IMR-90 (cell line): ENCODE results near the gene C6orf120. TPM values are rescaled to one million over a fixed set of nuclear protein-coding genes. Genes with fewer than 3 reads are reported as not detected.
A peak's percentile ranks its signal among the peaks of the same experiment; 100 is the strongest.

Experiments
- ATAC-seq: fragments of 200-7000 bp; cut with Tn5 transposase; 2 replicates; pipeline ENCODE4 v1.9.1; 2020; ENCODE audit warnings: low read depth, mild to moderate bottlenecking, moderate library complexity
- BruUV-seq: library from RNA; stranded (reverse); fragments of 400-500 nt; replicated peaks from 2 replicates; lab custom pipeline; 2021; lab: Mats Ljungman, UMichigan
- CTCF ChIA-PET: fragments of 300-600 bp; formaldehyde crosslinking; extraction: SDS; loops from one replicate; lab custom pipeline; 2021; ENCODE audit warnings: antibody characterized with exemption; lab: Yijun Ruan, JAX
- POLR2A ChIA-PET: fragments of 300-600 bp; sonication (Branson Sonifier 250); formaldehyde crosslinking; loops from one replicate; lab custom pipeline; 2022; ENCODE audit warnings: antibody characterized with exemption; ENCODE audit not compliant: unreplicated experiment; lab: Charles Lee
- DNase-seq: peaks from one replicate; pipeline ENCODE4 v3.0.0; 2013
- H2AFZ ChIP-seq: replicated peaks from 2 replicates; pipeline ENCODE3; 2013; ENCODE audit warnings: low read length, mild to moderate bottlenecking; ENCODE audit not compliant: poor library complexity
- H2AK5ac ChIP-seq: 2 replicates; pipeline ENCODE4 v1.6.1; 2013; ENCODE audit warnings: low read depth, low read length, inconsistent platforms
- H2AK9ac ChIP-seq: replicated peaks from 2 replicates; pipeline ENCODE3; 2013; ENCODE audit warnings: mild to moderate bottlenecking, low read depth, low read length, moderate library complexity; ENCODE audit not compliant: poor library complexity
- H2BK120ac ChIP-seq: 2 replicates; pipeline ENCODE4 v1.6.1; 2013; ENCODE audit warnings: low read depth, low read length, inconsistent platforms
- H2BK15ac ChIP-seq: 3 replicates; pipeline ENCODE4 v1.6.1; 2013; ENCODE audit warnings: low read depth, low read length, inconsistent platforms
- H2BK20ac ChIP-seq: 2 replicates; pipeline ENCODE4 v1.6.1; 2013; ENCODE audit warnings: low read depth, mild to moderate bottlenecking, inconsistent platforms, low read length, moderate library complexity
- H2BK5ac ChIP-seq: 2 replicates; pipeline ENCODE4 v1.6.1; 2013; ENCODE audit warnings: mild to moderate bottlenecking, low read depth, low read length, inconsistent platforms; ENCODE audit not compliant: poor library complexity, severe bottlenecking
- H3K14ac ChIP-seq: replicated peaks from 2 replicates; pipeline ENCODE4 v1.6.1; 2013; ENCODE audit warnings: low read depth, low read length, inconsistent platforms
- H3K18ac ChIP-seq: 2 replicates; pipeline ENCODE4 v1.6.1; 2013; ENCODE audit warnings: low read depth, low read length, control low read depth
- H3K23ac ChIP-seq: 2 replicates; pipeline ENCODE4 v1.6.1; 2013; ENCODE audit warnings: low read depth, low read length, inconsistent platforms
- H3K27ac ChIP-seq: 2 replicates; pipeline ENCODE4 v1.5.1; 2013; ENCODE audit warnings: mild to moderate bottlenecking, control low read depth, low read length; ENCODE audit not compliant: insufficient read depth
- H3K27me3 ChIP-seq: 2 replicates; pipeline ENCODE4 v1.6.1; 2013; ENCODE audit warnings: low read length; ENCODE audit not compliant: control insufficient read depth, insufficient read depth
- H3K36me3 ChIP-seq: 2 replicates; pipeline ENCODE4 v1.6.1; 2013; ENCODE audit warnings: low read length, mixed read lengths; ENCODE audit not compliant: control insufficient read depth, insufficient read depth
- H3K4ac ChIP-seq: 2 replicates; pipeline ENCODE4 v1.6.1; 2013; ENCODE audit warnings: low read depth, low read length, inconsistent platforms
- H3K4me1 ChIP-seq: 2 replicates; pipeline ENCODE4 v1.6.1; 2013; ENCODE audit warnings: low read length, mixed read lengths; ENCODE audit not compliant: control insufficient read depth, insufficient read depth
- H3K4me2 ChIP-seq: 2 replicates; pipeline ENCODE4 v1.6.1; 2013; ENCODE audit warnings: low read depth, mild to moderate bottlenecking, control low read depth, low read length, moderate library complexity
- H3K4me3 ChIP-seq: 2 replicates; pipeline ENCODE4 v1.5.1; 2013; ENCODE audit warnings: low read depth, mild to moderate bottlenecking, control low read depth, low read length, moderate library complexity; ENCODE audit not compliant: insufficient read depth
- H3K56ac ChIP-seq: 2 replicates; pipeline ENCODE4 v1.6.1; 2013; ENCODE audit warnings: low read length, inconsistent platforms; ENCODE audit not compliant: insufficient read depth; ENCODE audit errors: extremely low read depth
- H3K79me1 ChIP-seq, 2 experiments: 2 replicates each; pipeline ENCODE4 v1.6.1; 2013; ENCODE audit warnings: low read length in 2 of 2, inconsistent platforms in 1 of 2, low read depth in 1 of 2
- H3K9ac ChIP-seq: 2 replicates; pipeline ENCODE4 v1.6.1; 2013; ENCODE audit warnings: low read depth, low read length, control low read depth
- H3K9me1 ChIP-seq: 2 replicates; pipeline ENCODE4 v1.6.1; 2013; ENCODE audit warnings: low read length, inconsistent platforms; ENCODE audit not compliant: insufficient read depth
- H3K9me3 ChIP-seq: 2 replicates; pipeline ENCODE4 v1.6.1; 2013; ENCODE audit warnings: low read length; ENCODE audit not compliant: control insufficient read depth, insufficient read depth
- H4K20me1 ChIP-seq: 2 replicates; pipeline ENCODE4 v1.6.1; 2013; ENCODE audit warnings: low read length, inconsistent platforms; ENCODE audit not compliant: insufficient read depth
- H4K5ac ChIP-seq: 2 replicates; pipeline ENCODE4 v1.6.1; 2013; ENCODE audit warnings: mild to moderate bottlenecking, low read depth, low read length, control low read depth
- H4K8ac ChIP-seq, 2 experiments: 2 replicates each; pipeline ENCODE4 v1.6.1; 2013; ENCODE audit warnings: low read depth in 2 of 2, low read length in 2 of 2, control low read depth in 1 of 2, inconsistent platforms in 1 of 2
- H4K91ac ChIP-seq: 2 replicates; pipeline ENCODE4 v1.6.1; 2013; ENCODE audit warnings: low read depth, low read length, inconsistent platforms; ENCODE audit not compliant: insufficient read depth
- BHLHE40 ChIP-seq: fragments of 150-350 bp; IDR thresholded peaks from 2 replicates; pipeline ENCODE4 v1.6.1; 2016; ENCODE audit warnings: mild to moderate bottlenecking, low read depth, low read length
- CEBPB ChIP-seq: IDR thresholded peaks from 2 replicates; pipeline ENCODE4 v1.6.1; 2012; ENCODE audit warnings: low read depth, low read length, improper control_type of control experiment
- CHD1 ChIP-seq: IDR thresholded peaks from 2 replicates; pipeline ENCODE4 v1.6.1; 2012; ENCODE audit warnings: low read depth, low read length, improper control_type of control experiment
- CTCF ChIP-seq: conservative IDR thresholded peaks from 2 replicates; pipeline ENCODE4 v1.5.1; 2012; ENCODE audit warnings: mild to moderate bottlenecking, low read depth, low read length, improper control_type of control experiment
- ELK1 ChIP-seq: fragments of 150-350 bp; IDR thresholded peaks from 2 replicates; pipeline ENCODE4 v1.6.1; 2016; ENCODE audit warnings: low read depth, mild to moderate bottlenecking, low read length, moderate library complexity, borderline replicate concordance
- FOS ChIP-seq: fragments of 150-350 bp; IDR thresholded peaks from 2 replicates; pipeline ENCODE4 v1.6.1; 2016; ENCODE audit warnings: low read depth, low read length
- MAZ ChIP-seq: IDR thresholded peaks from 2 replicates; pipeline ENCODE4 v1.6.1; 2012; ENCODE audit warnings: low read depth, mild to moderate bottlenecking, low read length, improper control_type of control experiment, moderate library complexity, borderline replicate concordance
- MXI1 ChIP-seq: IDR thresholded peaks from 2 replicates; pipeline ENCODE4 v1.6.1; 2012; ENCODE audit warnings: low read depth, mild to moderate bottlenecking, low read length, moderate library complexity, borderline replicate concordance
- NFE2L2 ChIP-seq: fragments of 150-350 bp; IDR thresholded peaks from 2 replicates; pipeline ENCODE4 v1.6.1; 2016; ENCODE audit warnings: low read depth, mild to moderate bottlenecking, low read length
- POLR2A ChIP-seq: IDR thresholded peaks from 2 replicates; pipeline ENCODE4 v1.6.1; 2012; ENCODE audit warnings: mild to moderate bottlenecking, low read depth, low read length
- RAD21 ChIP-seq: IDR thresholded peaks from 2 replicates; pipeline ENCODE4 v1.6.1; 2012; ENCODE audit warnings: low read length, improper control_type of control experiment
- RCOR1 ChIP-seq: IDR thresholded peaks from 2 replicates; pipeline ENCODE4 v1.6.1; 2012; ENCODE audit warnings: mild to moderate bottlenecking, low read length, improper control_type of control experiment; ENCODE audit not compliant: insufficient replicate concordance
- RFX5 ChIP-seq: IDR thresholded peaks from 2 replicates; pipeline ENCODE4 v1.8.0; 2012; ENCODE audit warnings: low read depth, mild to moderate bottlenecking, low read length, moderate library complexity
- SMC3 ChIP-seq: fragments of 150-350 bp; IDR thresholded peaks from 2 replicates; pipeline ENCODE4 v1.6.1; 2016; ENCODE audit warnings: low read depth, mild to moderate bottlenecking, antibody characterized with exemption, low read length, moderate library complexity
- USF2 ChIP-seq: fragments of 150-350 bp; IDR thresholded peaks from 2 replicates; pipeline ENCODE4 v1.6.1; 2017; ENCODE audit warnings: mild to moderate bottlenecking, antibody characterized with exemption, low read length, low read depth
- WGBS, 2 experiments: methylation state at CpG; one replicate each; pipeline versions ENCODE4 v1.1.5 to v1.1.7; 2013; ENCODE audit warnings: missing lambda C conversion rate in 2 of 2; ENCODE audit not compliant: insufficient read length in 1 of 2; ENCODE audit errors: extremely low coverage in 2 of 2; 5-methylcytosine and 5-hydroxymethylcytosine counted together
- dilution Hi-C: fragments of 300-500 bp; cut with HindIII; formaldehyde crosslinking; loops from one replicate; pipeline ENCODE4 v1.14.3; 2018; ENCODE audit warnings: low sequenced_read_pairs; ENCODE audit not compliant: unreplicated experiment
- in situ Hi-C: fragments of 300-500 bp; cut with MboI; formaldehyde crosslinking; loops from 3 replicates; pipeline ENCODE4 v1.14.3; 2019; ENCODE audit warnings: low sequenced_read_pairs, inconsistent platforms, mixed read lengths
- intact Hi-C: fragments of 100-400 bp; cut with micrococcal nuclease; formaldehyde crosslinking; loops from 2 replicates; pipeline ENCODE4 v1.10.0; 2022
- polyA plus RNA-seq, 3 experiments: library from polyadenylated mRNA; depleted of rRNA; stranded (reverse); fragments of >200 nt; gene quantifications; 2 replicates each; pipeline ENCODE4 v1.2.3, GENCODE V29; 2012; ENCODE audit warnings: low replicate concordance in 1 of 3
- total RNA-seq: library from RNA; depleted of rRNA; stranded (reverse); fragments of >200 nt; gene quantifications from 2 replicates; pipeline ENCODE4 v1.2.3, GENCODE V29; 2012

The C6orf120 gene
- total and polyA plus RNA-seq, 2 of the 4 experiments (the other 2 are of a cell fraction) = 21.4 to 26.7 TPM

GRCh38 chr6:169702840-169703246 lies 917 bp downstream of the C6orf120 start:
- Histone ChIP-seq H2AFZ (peak overlapping the region; percentile 96), H4K20me1 (peaks cover 10% of the 10 kb centered on the region; the same call in 1 of the 2 replicates), H4K8ac (peak overlapping the region; percentile 30 to 92), H3K36me3 (peaks cover 9% of the 10 kb centered on the region), H3K9ac (peak overlapping the region; percentile 82), H3K23ac (peak overlapping the region; percentile 70), H4K5ac (peak overlapping the region; percentile 55), H2AK5ac (peak overlapping the region; percentile 77), H3K9me3 (no peaks in the 10 kb centered on the region), H3K4me2 (peak overlapping the region; percentile 93), H3K27ac (peak overlapping the region; percentile 89), H3K18ac (no peak overlapping the region), H2BK120ac (no peak overlapping the region), H3K4me1 (peaks cover 9% of the 10 kb centered on the region), H3K79me1 (peaks cover 26 to 54% of the 10 kb centered on the region in 2 experiments), H2BK15ac (no peak overlapping the region), H3K4me3 (peak overlapping the region; percentile 76), H3K4ac (peak overlapping the region; percentile 91), H3K27me3 (no peaks in the 10 kb centered on the region), H3K56ac (peak overlapping the region; percentile 70; the same call in 1 of the 2 replicates), H3K14ac (peak overlapping the region; percentile 38), H3K9me1 (peaks cover 11% of the 10 kb centered on the region; the same call in 1 of the 2 replicates), H2AK9ac (peak overlapping the region; percentile 97), H4K91ac (peak overlapping the region; percentile 70), H2BK20ac (no peak overlapping the region), H2BK5ac (peak overlapping the region; percentile 85)
- intact Hi-C loops (loop anchor here (2.0 to 5.0 kb wide), 3 partner anchors 181 to 808 kb away; partner anchors contain the start of gene THBS2), dilution Hi-C loops (no loop called here), in situ Hi-C loops (no loop called here)
- ATAC-seq = no peak
- DNase-seq = no peak
- no peak for TF ChIP-seq RFX5
- TF ChIP-seq NFE2L2 = no peak
- no peak for TF ChIP-seq RAD21
- no peak for TF ChIP-seq BHLHE40
- TF ChIP-seq CHD1 = no peak
- TF ChIP-seq POLR2A = no peak; the same call in 1 of the 2 replicates
- no peak for TF ChIP-seq USF2
- no peak for TF ChIP-seq RCOR1
- TF ChIP-seq CTCF = no peak
- TF ChIP-seq MXI1 = no peak
- TF ChIP-seq SMC3 = no peak
- TF ChIP-seq MAZ = no peak
- no peak for TF ChIP-seq CEBPB
- TF ChIP-seq ELK1 = no peak
- no peak for TF ChIP-seq FOS
- WGBS, 2 experiments = no CpG with 5 or more reads among the region's 22 CpGs
- CTCF ChIA-PET = interaction anchor here (1.0 kb wide), 1 partner anchor 16 kb away, joined by 3 read pairs; no protein-coding TSS in a partner anchor
- POLR2A ChIA-PET = no interaction called here
- no TSS peak for BruUV-seq
